Astrocyte (in vitro differentiated cells and primary cell): ENCODE measurements around the gene HSFX4.

Experiments used
- CTCF ChIP-seq: IDR thresholded peaks from 2 replicates; pipeline ENCODE4 v1.5.1; 2011; ENCODE audit warnings: low read depth, mild to moderate bottlenecking, inconsistent platforms, low read length, moderate library complexity; ENCODE audit not compliant: insufficient read depth
- EZH2 ChIP-seq: IDR thresholded peaks from 2 replicates; pipeline ENCODE4 v1.6.1; 2012; ENCODE audit warnings: mild to moderate bottlenecking, low read length, inconsistent platforms; ENCODE audit not compliant: insufficient read depth

- no peak for TF ChIP-seq CTCF
- no peak for TF ChIP-seq EZH2
Observed at GRCh38 chrX:149948016-149948415, 18.6 kb downstream of the HSFX4 start.
